H1 (cell line): ENCODE data around the gene DOK6. TPM values are rescaled to one million over a fixed set of nuclear protein-coding genes. Genes with fewer than 3 reads are reported as not detected.

Experiments
- CTCF ChIA-PET: fragments of 300-600 bp; sonication (Branson Sonifier 250); formaldehyde crosslinking; loops from one replicate; lab custom pipeline; 2021; ENCODE audit not compliant: partially characterized antibody; lab: Charles Lee
- POLR2A ChIA-PET: fragments of 300-600 bp; sonication (Branson Sonifier 250); formaldehyde crosslinking; loops from one replicate; lab custom pipeline; 2021; ENCODE audit warnings: inconsistent platforms; ENCODE audit not compliant: partially characterized antibody; lab: Charles Lee
- DNase-seq, 2 experiments: peaks; one replicate each; pipeline versions ENCODE4 v3.0.0 to v3.0.0-alpha.2; 2010 to 2022; ENCODE audit warnings: low spot score in 2 of 2, low read depth in 1 of 2, mixed read lengths in 1 of 2
- FAIRE-seq: peaks from 2 replicates; lab custom pipeline; 2011; peaks lifted over from hg19 to GRCh38; lab: Jason Lieb, UNC
- H2AFZ ChIP-seq: 2 replicates; pipeline ENCODE4 v1.8.1; 2012; ENCODE audit warnings: low read length, inconsistent platforms
- H2AK5ac ChIP-seq: 2 replicates; pipeline ENCODE4 v1.6.1; 2013; ENCODE audit warnings: low read depth, low read length
- H2BK120ac ChIP-seq: replicated peaks from 2 replicates; pipeline ENCODE3; 2013; ENCODE audit warnings: low read depth, low read length, inconsistent platforms
- H2BK12ac ChIP-seq: 2 replicates; pipeline ENCODE4 v1.6.1; 2013; ENCODE audit warnings: low read depth, low read length
- H2BK15ac ChIP-seq: 2 replicates; pipeline ENCODE4 v1.6.1; 2013; ENCODE audit warnings: low read length
- H2BK20ac ChIP-seq: 2 replicates; pipeline ENCODE4 v1.6.1; 2013; ENCODE audit warnings: low read length
- H2BK5ac ChIP-seq: 2 replicates; pipeline ENCODE4 v1.6.1; 2013; ENCODE audit warnings: low read depth, low read length
- H3K14ac ChIP-seq: 2 replicates; pipeline ENCODE4 v1.6.1; 2013; ENCODE audit warnings: inconsistent platforms; ENCODE audit not compliant: insufficient read length
- H3K18ac ChIP-seq: 2 replicates; pipeline ENCODE4 v1.6.1; 2013; ENCODE audit warnings: low read length; ENCODE audit errors: extremely low read depth
- H3K23ac ChIP-seq: 2 replicates; pipeline ENCODE4 v1.6.1; 2013; ENCODE audit warnings: inconsistent platforms; ENCODE audit not compliant: insufficient read length
- H3K23me2 ChIP-seq: 2 replicates; pipeline ENCODE4 v1.6.1; 2013; ENCODE audit warnings: low read depth, low read length
- H3K27ac ChIP-seq: 2 replicates; pipeline ENCODE4 v1.6.1; 2011; ENCODE audit warnings: low read depth, low read length, inconsistent platforms
- H3K27me3 ChIP-seq, 4 experiments: replicated peaks in 1 of 4; 1 replicate in 1 of 4; 2 replicates in 3 of 4; pipeline versions ENCODE4 v1.6.1 to v1.8.1; 2011 to 2013; ENCODE audit warnings: low read length in 3 of 4, mild to moderate bottlenecking in 3 of 4, inconsistent platforms in 2 of 4, mixed read lengths in 2 of 4, moderate library complexity in 1 of 4; ENCODE audit not compliant: control insufficient read depth in 3 of 4, insufficient read depth in 3 of 4; ENCODE audit errors: extremely low read depth in 1 of 4
- H3K36me3 ChIP-seq, 4 experiments: 2 replicates each; pipeline versions ENCODE4 v1.6.1 to v1.8.1; 2011 to 2013; ENCODE audit warnings: mild to moderate bottlenecking in 4 of 4, low read length in 3 of 4, moderate library complexity in 2 of 4, control low read depth in 1 of 4, inconsistent platforms in 1 of 4; ENCODE audit not compliant: insufficient read depth in 4 of 4, control insufficient read depth in 2 of 4
- H3K4ac ChIP-seq: replicated peaks from 2 replicates; pipeline ENCODE3; 2013; ENCODE audit warnings: low read length, low read depth, mixed read lengths, inconsistent platforms; ENCODE audit not compliant: insufficient read length
- H3K4me1 ChIP-seq, 4 experiments: replicated peaks in 1 of 4; 1 replicate in 1 of 4; 2 replicates in 3 of 4; pipeline versions ENCODE4 v1.6.1 to v1.8.1; 2011 to 2013; ENCODE audit warnings: low read length in 3 of 4, inconsistent platforms in 2 of 4, mixed read lengths in 1 of 4; ENCODE audit not compliant: insufficient read depth in 4 of 4, control insufficient read depth in 3 of 4
- H3K4me2 ChIP-seq, 2 experiments: 2 replicates each; pipeline versions ENCODE4 v1.6.1 to v1.8.1; 2011 to 2013; ENCODE audit warnings: low read depth in 2 of 2, low read length in 2 of 2, control low read depth in 1 of 2, inconsistent platforms in 1 of 2, mild to moderate bottlenecking in 1 of 2; ENCODE audit not compliant: insufficient read depth in 1 of 2
- H3K4me3 ChIP-seq, 4 experiments: fragments of 200-600, 300-600 bp in 1 of 4; sonication (generic), shearing (Covaris generic), sonication (Bioruptor Twin) in 1 of 4; 2 replicates each; pipeline versions ENCODE4 v1.5.1 to v1.8.1; 2011 to 2016; ENCODE audit warnings: low read length in 4 of 4, low read depth in 3 of 4, control low read depth in 2 of 4, inconsistent platforms in 2 of 4, mild to moderate bottlenecking in 2 of 4, mixed read lengths in 1 of 4, moderate library complexity in 1 of 4; ENCODE audit not compliant: insufficient read depth in 2 of 4; ENCODE audit errors: extremely low read depth in 1 of 4
- H3K56ac ChIP-seq: replicated peaks from 2 replicates; pipeline ENCODE3; 2013; ENCODE audit warnings: low read depth, mild to moderate bottlenecking, mixed read lengths, low read length, inconsistent platforms; ENCODE audit not compliant: insufficient read length
- H3K79me1 ChIP-seq: 2 replicates; pipeline ENCODE4 v1.6.1; 2013; ENCODE audit warnings: low read depth, low read length, control low read depth
- H3K79me2 ChIP-seq, 2 experiments: 2 replicates each; pipeline versions ENCODE4 v1.6.1 to v1.8.1; 2012 to 2013; ENCODE audit warnings: low read length in 2 of 2, mild to moderate bottlenecking in 2 of 2, inconsistent platforms in 1 of 2; ENCODE audit not compliant: insufficient read depth in 2 of 2, control insufficient read depth in 1 of 2
- H3K9ac ChIP-seq, 4 experiments: replicated peaks in 1 of 4; 1 replicate in 1 of 4; 2 replicates in 3 of 4; pipeline versions ENCODE4 v1.6.1 to v1.8.1; 2011 to 2013; ENCODE audit warnings: low read depth in 3 of 4, low read length in 3 of 4, control low read depth in 2 of 4, mild to moderate bottlenecking in 2 of 4, moderate library complexity in 2 of 4, inconsistent platforms in 1 of 4; ENCODE audit errors: extremely low read depth in 1 of 4
- H3K9me3 ChIP-seq, 2 experiments: 2 replicates each; pipeline versions ENCODE4 v1.6.1 to v1.8.1; 2012 to 2013; ENCODE audit warnings: mild to moderate bottlenecking in 2 of 2, moderate library complexity in 2 of 2, control low read depth in 1 of 2, inconsistent platforms in 1 of 2, low read depth in 1 of 2, low read length in 1 of 2, mixed read lengths in 1 of 2; ENCODE audit not compliant: insufficient read depth in 2 of 2
- H4K20me1 ChIP-seq, 2 experiments: replicated peaks in 1 of 2; 2 replicates each; pipeline versions ENCODE3 to v1.8.1; 2011 to 2013; ENCODE audit warnings: inconsistent platforms in 2 of 2, low read length in 2 of 2, mild to moderate bottlenecking in 1 of 2; ENCODE audit not compliant: insufficient read depth in 2 of 2, control insufficient read depth in 1 of 2
- H4K5ac ChIP-seq: 2 replicates; pipeline ENCODE4 v1.6.1; 2013; ENCODE audit warnings: low read length, low read depth, mixed read lengths, inconsistent platforms; ENCODE audit not compliant: insufficient read length
- H4K8ac ChIP-seq: 2 replicates; pipeline ENCODE4 v1.8.0; 2013; ENCODE audit warnings: mild to moderate bottlenecking, moderate library complexity, low read length, inconsistent platforms; ENCODE audit not compliant: insufficient read depth; ENCODE audit errors: extremely low read depth
- H4K91ac ChIP-seq: replicated peaks from 2 replicates; pipeline ENCODE3; 2013; ENCODE audit warnings: low read length, mixed read lengths, inconsistent platforms; ENCODE audit not compliant: insufficient read length
- ASH2L ChIP-seq: fragments of 200-600, 300-600 bp; sonication (generic); IDR thresholded peaks from one replicate; pipeline ENCODE4 v1.7.1; 2017; ENCODE audit warnings: low read length
- CBX8 ChIP-seq: fragments of 300-800, 300-1000 bp; sonication (generic); IDR thresholded peaks from 2 replicates; pipeline ENCODE4 v1.7.1; 2016; ENCODE audit warnings: low read depth, low read length, borderline replicate concordance
- JUND ChIP-seq: IDR thresholded peaks from 2 replicates; pipeline ENCODE4 v1.6.1; 2011; ENCODE audit warnings: mild to moderate bottlenecking, improper control_type of control experiment, low read length
- POLR2AphosphoS5 ChIP-seq: IDR thresholded peaks from 2 replicates; pipeline ENCODE4 v1.6.1; 2011; ENCODE audit warnings: low read depth, low read length
- SUZ12 ChIP-seq: fragments of 200-600 bp; sonication (generic); IDR thresholded peaks from 2 replicates; pipeline ENCODE4 v1.6.1; 2012; ENCODE audit warnings: mild to moderate bottlenecking, inconsistent platforms, low read length, moderate library complexity, mixed read lengths
- WGBS, 2 experiments: shearing (Covaris generic) in 1 of 2; methylation state at CpG; one replicate each; pipeline versions ENCODE4 v1.1.6 to v1.1.7; 2013 to 2015; ENCODE audit warnings: low lambda C conversion rate in 2 of 2, mixed read lengths in 2 of 2, inconsistent platforms in 1 of 2, low coverage in 1 of 2, missing lambda C conversion rate in 1 of 2; ENCODE audit not compliant: insufficient replicate concordance in 2 of 2, insufficient coverage in 1 of 2, insufficient read length in 1 of 2; ENCODE audit errors: extremely low coverage in 1 of 2, missing lambda C conversion rate in 1 of 2; 5-methylcytosine and 5-hydroxymethylcytosine counted together
- polyA plus RNA-seq, 7 experiments: library from polyadenylated mRNA; depleted of rRNA in 3 of 7; stranded (reverse) in 5 of 7; unstranded in 2 of 7; fragments of >200 nt in 5 of 7; fragments of 200-250 nt in 2 of 7; gene quantifications; 1 replicate in 5 of 7; 2 replicates in 1 of 7; 4 replicates in 1 of 7; pipeline versions ENCODE4 v1.2.1 to v1.2.3, GENCODE V29; 2011 to 2013; ENCODE audit warnings: missing spikeins in 2 of 7, mixed read lengths in 2 of 7
- total RNA-seq: library from RNA; stranded (reverse); fragmentation: NEBNext Ultra II Directional; extraction: Animal tissue kit (Norgen Biotek cat#: 25700); gene quantifications from 2 replicates; pipeline ENCODE4 v1.2.1, GENCODE V29; 2021

The DOK6 gene
- total and polyA plus RNA-seq, 2 of the 8 experiments (the other 6 are each of a cell fraction or from before 2014, with no cell fraction given) = 0.33 to 0.50 TPM

DNA sequence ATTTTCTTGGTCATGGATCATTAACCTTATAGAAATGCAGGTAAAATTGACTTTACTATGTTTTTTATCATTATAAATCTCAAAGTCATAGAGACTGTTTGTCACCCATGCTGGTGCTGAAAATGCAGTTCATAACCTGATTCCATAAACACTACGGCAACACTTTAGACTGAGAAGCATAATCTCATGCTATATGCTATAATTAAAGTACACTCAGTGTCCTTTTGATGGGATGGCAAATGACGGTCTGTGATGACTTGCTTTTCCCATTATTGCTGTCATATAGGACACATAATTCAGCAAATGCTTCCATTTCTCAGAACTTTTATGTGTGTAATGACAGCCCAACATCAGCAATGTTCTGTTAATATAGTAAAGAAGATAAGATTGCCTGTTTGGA lies 384.1 kb downstream of the DOK6 start:
- POLR2A ChIA-PET = no interaction called here
- Histone ChIP-seq H4K20me1 (no peaks in the 10 kb centered on the region), H2BK120ac (no peak overlapping the region), H3K27ac (no peak overlapping the region), H3K23ac (no peak overlapping the region), H3K79me2 (no peaks in the 10 kb centered on the region), H3K18ac (no peak overlapping the region), H2BK15ac (no peak overlapping the region), H2BK5ac (no peak overlapping the region), H2BK12ac (no peak overlapping the region), H3K27me3 (no peaks in the 10 kb centered on the region), H4K91ac (no peak overlapping the region), H3K4me2 (no peak overlapping the region), H3K56ac (no peak overlapping the region), H3K9me3 (no peaks in the 10 kb centered on the region), H3K23me2 (no peaks in the 10 kb centered on the region), H3K4ac (no peak overlapping the region), H2AK5ac (no peak overlapping the region), H4K5ac (no peak overlapping the region), H3K36me3 (no peaks in the 10 kb centered on the region), H3K79me1 (no peaks in the 10 kb centered on the region), H3K9ac (no peak overlapping the region), H2AFZ (no peak overlapping the region), H3K14ac (no peak overlapping the region), H4K8ac (no peak overlapping the region), H2BK20ac (no peak overlapping the region), H3K4me1 (no peaks in the 10 kb centered on the region), H3K4me3 (no peak overlapping the region)
- no peak for TF ChIP-seq ASH2L
- TF ChIP-seq CBX8 = no peak
- TF ChIP-seq SUZ12 = no peak
- no peak for TF ChIP-seq JUND
- TF ChIP-seq POLR2AphosphoS5 = no peak
- no peak for FAIRE-seq
- WGBS, 2 experiments = 100% methylated on average over 2 of the region's 2 CpGs; no CpG with 5 or more reads in 1 of the 2 experiments
- no peak for DNase-seq
- CTCF ChIA-PET = no interaction called here
